Ovary (tissue), 9 donors: ENCODE measurements around the gene DAB1. TPM values are rescaled to one million over a fixed set of nuclear protein-coding genes. Genes with fewer than 3 reads are reported as not detected.

Source experiments
- DNase-seq, 5 donors: peaks; one replicate each; pipeline ENCODE4 v3.0.0-alpha.2; 2019 to 2020
- H3K27ac ChIP-seq, 2 donors: fragments of 200-600 bp; one replicate each; pipeline versions ENCODE4 v1.5.1 to v1.8.0; 2019 to 2022
- H3K27me3 ChIP-seq: fragments of 200-600 bp; one replicate; pipeline ENCODE4 v1.8.0; 2022
- H3K36me3 ChIP-seq: fragments of 200-600 bp; sonication (generic); one replicate; pipeline ENCODE4 v1.5.1; 2019
- H3K4me1 ChIP-seq: one replicate; pipeline ENCODE4 v1.8.1; 2013; ENCODE audit warnings: mild to moderate bottlenecking, moderate library complexity; ENCODE audit not compliant: insufficient read depth
- H3K4me3 ChIP-seq: fragments of 200-600 bp; sonication (generic); one replicate; pipeline ENCODE4 v1.5.1; 2017
- H3K9me3 ChIP-seq, 2 donors: fragments of 200-600 bp in 1 of 2; sonication (generic) in 1 of 2; one replicate each; pipeline versions ENCODE4 v1.5.1 to v1.8.1; 2013 to 2019; ENCODE audit warnings: mild to moderate bottlenecking in 1 of 2, moderate library complexity in 1 of 2
- EP300 ChIP-seq: sonication (generic); formaldehyde crosslinking; IDR thresholded peaks from one replicate; pipeline ENCODE4 v1.6.1; 2017; ENCODE audit warnings: antibody characterized with exemption
- POLR2A ChIP-seq: fragments of 450-650 bp; IDR thresholded peaks from one replicate; pipeline ENCODE4 v1.6.1; 2017; ENCODE audit warnings: antibody characterized with exemption, mild to moderate bottlenecking, moderate library complexity
- whole genome bisulfite sequencing, 3 donors: extraction: QIAGEN DNeasy Blood & Tissue Kit in 1 of 3; methylation state at CpG; one replicate each; pipeline versions ENCODE4 v1.1.5 to v1.1.7; 2013 to 2017; 5-methylcytosine and 5-hydroxymethylcytosine counted together
- intact Hi-C, 4 donors: fragments of 100-400 bp; cut with DNase I; formaldehyde crosslinking; loops; one replicate each; pipeline versions ENCODE4 v1.11.0 to v1.15.1; 2022 to 2023
- polyA plus RNA-seq, 2 donors: library from polyadenylated mRNA; stranded (reverse); fragments of 200-250 nt in 1 of 2; fragments of 350-450 nt in 1 of 2; fragmentation: Illumina TruSeq in 1 of 2; extraction: RNeasy Lipid Tissue Mini Kit (QIAGEN cat#74804) in 1 of 2; gene quantifications; one replicate each; pipeline ENCODE4 v1.2.3, GENCODE V29; 2013 to 2014
- total RNA-seq, 7 donors: library from RNA; depleted of rRNA in 2 of 7; stranded (reverse); fragments of >200 nt in 2 of 7; fragmentation: NEBNext Ultra II Directional in 3 of 7; extraction: Animal tissue kit (Norgen Biotek cat#: 25700) in 3 of 7; gene quantifications; one replicate each; pipeline versions ENCODE4 v1.1.0 to v1.2.4, GENCODE V29; 2016 to 2023
- TF ChIP-seq, protein P1 (sequence below), 3 donors: fragments of 450-650 bp in 2 of 3; fragments of 200-600 bp in 1 of 3; IDR thresholded peaks; one replicate each; pipeline versions ENCODE4 v1.5.1 to v1.8.0; 2016 to 2022; ENCODE audit warnings: antibody characterized with exemption in 3 of 3, mild to moderate bottlenecking in 1 of 3
- donor health status: DM: no; HTN: no; CAD: no; lungs with moderate emphysema.
- donor health status: DM: no; HTN: no; CAD: no.
- donor health status: Bipolar disorder and iron deficiency.
- donor health status: DM: yes; HTN: yes; CAD: no.
- donor health status: DM: no; HTN: no; CAD: no.
- donor health status: DM: yes; HTN: yes; CAD: no.

Gene DAB1
- total and polyA plus RNA-seq, 9 donors: 0.22 to 5.5 (median 0.77) TPM

DNA sequence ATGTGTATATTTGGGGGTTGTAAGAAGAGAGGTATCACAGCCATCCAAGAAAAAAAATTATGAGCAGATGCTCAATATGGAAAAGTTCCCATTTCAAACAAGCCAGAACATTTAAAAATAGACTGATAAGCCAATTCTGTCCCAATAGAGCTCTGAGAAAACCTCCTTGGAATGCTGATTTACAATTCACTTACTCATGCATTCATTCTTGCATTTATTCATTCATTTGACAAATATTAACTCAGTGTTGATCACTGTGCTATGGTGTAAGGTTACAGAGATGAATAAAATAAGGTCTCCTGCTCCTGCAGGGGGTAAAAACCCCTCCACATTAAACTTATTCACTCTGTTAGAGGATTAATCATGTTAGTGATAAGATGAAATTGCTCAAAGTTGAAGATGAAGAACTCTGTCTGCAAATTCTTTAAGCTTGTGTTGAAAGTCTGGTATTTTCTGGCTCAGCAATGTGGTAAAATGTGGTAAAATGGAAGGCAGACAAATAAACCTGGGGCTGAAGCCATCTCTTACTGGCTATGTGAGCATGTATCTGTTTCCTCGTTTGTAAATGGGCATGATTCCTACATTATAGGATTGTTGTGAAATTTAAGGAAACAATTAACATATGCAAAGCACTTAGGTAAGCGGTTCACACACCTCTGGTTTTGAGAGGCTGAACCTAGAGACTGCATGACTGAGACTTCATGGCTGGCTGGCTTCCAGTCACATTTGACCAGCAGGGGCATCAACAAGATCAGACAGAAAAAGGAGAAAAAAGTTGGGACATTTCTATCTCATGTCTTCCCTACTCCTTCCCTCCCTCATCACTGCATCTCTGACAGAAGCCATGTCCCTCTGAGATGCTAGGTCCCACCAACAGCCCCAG lies 45.0 kb upstream of the DAB1 start:
- Histone ChIP-seq H3K4me1 (no peaks in the 10 kb centered on the region), H3K27me3 (no peaks in the 10 kb centered on the region), H3K9me3 (no peaks in the 10 kb centered on the region), H3K4me3 (no peak overlapping the region), H3K27ac (no peak overlapping the region), H3K36me3 (no peaks in the 10 kb centered on the region)
- TF ChIP-seq EP300: no peak
- no peak for TF ChIP-seq POLR2A
- TF ChIP-seq, protein P1, sequence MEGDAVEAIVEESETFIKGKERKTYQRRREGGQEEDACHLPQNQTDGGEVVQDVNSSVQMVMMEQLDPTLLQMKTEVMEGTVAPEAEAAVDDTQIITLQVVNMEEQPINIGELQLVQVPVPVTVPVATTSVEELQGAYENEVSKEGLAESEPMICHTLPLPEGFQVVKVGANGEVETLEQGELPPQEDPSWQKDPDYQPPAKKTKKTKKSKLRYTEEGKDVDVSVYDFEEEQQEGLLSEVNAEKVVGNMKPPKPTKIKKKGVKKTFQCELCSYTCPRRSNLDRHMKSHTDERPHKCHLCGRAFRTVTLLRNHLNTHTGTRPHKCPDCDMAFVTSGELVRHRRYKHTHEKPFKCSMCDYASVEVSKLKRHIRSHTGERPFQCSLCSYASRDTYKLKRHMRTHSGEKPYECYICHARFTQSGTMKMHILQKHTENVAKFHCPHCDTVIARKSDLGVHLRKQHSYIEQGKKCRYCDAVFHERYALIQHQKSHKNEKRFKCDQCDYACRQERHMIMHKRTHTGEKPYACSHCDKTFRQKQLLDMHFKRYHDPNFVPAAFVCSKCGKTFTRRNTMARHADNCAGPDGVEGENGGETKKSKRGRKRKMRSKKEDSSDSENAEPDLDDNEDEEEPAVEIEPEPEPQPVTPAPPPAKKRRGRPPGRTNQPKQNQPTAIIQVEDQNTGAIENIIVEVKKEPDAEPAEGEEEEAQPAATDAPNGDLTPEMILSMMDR (IDR thresholded peaks at IDR 0.05): no peak
- intact Hi-C loops: no loop called here
- no peak for DNase-seq
- 53 to 58% (median 55%) methylated on average over 2 of the region's 2 CpGs for WGBS, 3 donors

DNA sequence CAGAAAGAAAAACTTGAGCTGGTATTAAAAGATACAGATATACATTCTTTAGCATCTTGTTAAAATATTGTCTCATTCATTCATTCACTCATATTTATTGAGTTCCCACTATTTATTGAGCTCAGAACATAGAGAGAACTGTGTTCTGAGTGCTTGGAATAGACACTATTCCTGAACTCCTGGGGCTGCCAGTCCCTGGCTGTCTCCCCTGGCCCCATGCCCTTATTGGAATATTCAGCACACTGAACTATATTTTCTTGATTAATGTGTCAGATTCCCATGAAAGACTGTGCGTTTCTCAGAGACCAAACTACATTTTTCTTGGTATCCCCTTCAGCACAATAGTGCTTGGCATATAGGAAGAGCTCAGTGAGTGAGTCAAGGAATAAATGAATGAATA lies 44.0 kb upstream of the DAB1 start:
- no peak for DNase-seq
- TF ChIP-seq EP300: no peak
- TF ChIP-seq, protein P1 (IDR thresholded peaks at IDR 0.05): no peak
- TF ChIP-seq POLR2A: no peak
- H3K36me3 ChIP-seq: no peaks in the 10 kb centered on the region
- H3K9me3 ChIP-seq: no peaks in the 10 kb centered on the region
- WGBS, 3 donors: 44 to 65% (median 52%) methylated on average over 1 of the region's 1 CpG
- intact Hi-C loops: no loop called here
- H3K27me3 ChIP-seq: no peaks in the 10 kb centered on the region
- no peaks in the 10 kb centered on the region for H3K4me1 ChIP-seq
- H3K27ac ChIP-seq: no peak overlapping the region
- no peak overlapping the region for H3K4me3 ChIP-seq

DNA sequence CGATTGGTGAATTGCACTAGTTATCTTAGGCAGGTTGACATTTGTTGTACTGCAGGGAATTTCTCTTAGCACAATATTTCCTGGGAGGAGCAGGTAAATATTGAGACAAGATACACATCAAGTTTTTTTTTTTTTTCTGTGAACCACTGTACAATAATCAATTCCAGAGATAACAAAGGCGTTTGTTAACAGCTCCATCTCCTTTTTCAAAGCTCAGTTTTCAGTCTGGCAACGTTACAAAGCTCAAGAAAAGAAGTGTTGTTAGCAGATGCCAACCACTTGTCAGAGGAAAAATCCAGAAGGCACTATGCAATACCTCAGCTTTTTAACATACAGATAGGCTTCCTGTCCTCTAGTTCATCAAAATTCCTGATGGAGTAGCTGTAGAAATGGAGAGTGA lies 40.9 kb upstream of the DAB1 start:
- Histone ChIP-seq H3K4me1 (no peaks in the 10 kb centered on the region), H3K27ac (no peak overlapping the region), H3K9me3 (no peaks in the 10 kb centered on the region), H3K36me3 (no peaks in the 10 kb centered on the region), H3K4me3 (no peak overlapping the region), H3K27me3 (no peaks in the 10 kb centered on the region)
- TF ChIP-seq, protein P1 (IDR thresholded peaks at IDR 0.05): no peak
- TF ChIP-seq POLR2A (no peak), EP300 (no peak)
- no peak for DNase-seq
- intact Hi-C loops: no loop called here
- WGBS, 3 donors: 19 to 41% (median 28%) methylated on average over 3 of the region's 3 CpGs

DNA sequence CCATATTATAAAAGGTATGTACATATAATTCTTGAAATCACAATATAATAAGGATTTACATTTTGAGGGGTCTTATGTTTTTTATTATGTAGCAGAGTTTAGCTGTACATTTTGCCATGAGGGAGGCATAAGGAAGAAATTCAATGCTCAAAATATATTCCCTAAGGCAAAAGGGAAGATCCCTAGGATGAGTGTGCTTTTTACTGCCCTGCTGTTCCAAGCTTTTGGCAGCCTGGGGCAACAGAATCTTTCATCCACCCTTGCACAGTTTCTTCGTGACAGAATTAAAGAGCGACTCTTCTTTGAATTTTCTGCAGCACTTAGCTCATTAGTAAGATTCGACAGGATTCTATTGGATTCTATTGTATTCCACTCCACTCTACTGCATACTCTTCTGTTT lies 39.5 kb upstream of the DAB1 start:
- TF ChIP-seq, protein P1 (IDR thresholded peaks at IDR 0.05): no peak
- no peak for TF ChIP-seq EP300
- H3K9me3 ChIP-seq: no peaks in the 10 kb centered on the region
- H3K4me3 ChIP-seq: no peak overlapping the region
- DNase-seq: no peak
- H3K36me3 ChIP-seq: no peaks in the 10 kb centered on the region
- H3K27ac ChIP-seq: no peak overlapping the region
- no peaks in the 10 kb centered on the region for H3K4me1 ChIP-seq
- WGBS, 3 donors: 63 to 91% (median 85%) methylated on average over 3 of the region's 3 CpGs
- intact Hi-C loops: no loop called here
- H3K27me3 ChIP-seq: peaks cover 3% of the 10 kb centered on the region
